ENCODE results near the gene GNPDA1. TPM values are rescaled to one million over a fixed set of nuclear protein-coding genes. Genes with fewer than 3 reads are reported as not detected.

GNPDA1 gene
- total RNA-seq = 78.0 and 86.1 TPM in 2 replicates

GRCh38 chr5:142012792-142013388, at the start of gene GNPDA1:
Gene GNPDA1, minus strand, starts transcription at chr5:142013027. Its CDS starts 992 bp downstream, at chr5:142012035.

GRCh38 chr5:141968914-141969608, 43.8 kb downstream of the GNPDA1 start, which contains the start of gene RNF14:
Gene RNF14, plus strand, starts transcription at chr5:141969105. Its CDS starts 4,484 bp downstream, at chr5:141973589.

GRCh38 chr5:141958113-141958512, 54.7 kb downstream of the GNPDA1 start, which contains the start of gene PCDH12:
Gene PCDH12, minus strand, starts transcription at chr5:141958202. Its CDS starts 351 bp downstream, at chr5:141957851.

Other genes with a start within 250 kb of the GNPDA1 start
- gene PCDH1, start 134.6 kb downstream of the GNPDA1 start, total RNA-seq = under 0.01 and 0.26 TPM in 2 replicates
- 27.6 and 33.1 TPM in 2 replicates for gene DELE1, start 89.2 kb downstream of the GNPDA1 start, total RNA-seq
- gene PCDH12, start 54.8 kb downstream of the GNPDA1 start, total RNA-seq = under 0.01 TPM in 1 of 2 replicates, not detected in the other
- 42.4 and 54.2 TPM in 2 replicates for gene RNF14, start 43.9 kb downstream of the GNPDA1 start, total RNA-seq
- gene NDFIP1, start 95.8 kb upstream of the GNPDA1 start, total RNA-seq = 25.2 and 36.1 TPM in 2 replicates

Data from bronchial smooth muscle cell (primary cell).